SK-N-SH (cell line): ENCODE data around the gene C5orf63. TPM values are rescaled to one million over a fixed set of nuclear protein-coding genes. Genes with fewer than 3 reads are reported as not detected.

Experiments
- CTCF ChIA-PET: fragments of 300-600, 350-600 bp; formaldehyde crosslinking; extraction: SDS; loops from one replicate; lab custom pipeline; 2021; lab: Yijun Ruan, JAX
- POLR2A ChIA-PET: fragments of 350-600 bp; sonication (Branson Sonifier 250); formaldehyde crosslinking; extraction: SDS; loops from one replicate; lab custom pipeline; 2020; ENCODE audit warnings: antibody characterized with exemption, inconsistent platforms; lab: Yijun Ruan, JAX
- DNase-seq: peaks from one replicate; pipeline ENCODE4 v3.0.0; 2012
- H2AFZ ChIP-seq: fragments of 200-600 bp; sonication (generic); 2 replicates; pipeline ENCODE4 v1.8.1; 2016; ENCODE audit warnings: antibody characterized with exemption, mild to moderate bottlenecking, low read depth
- H3F3A ChIP-seq: fragments of 200-600 bp; sonication (generic); replicated peaks from 2 replicates; pipeline ENCODE3; 2016; ENCODE audit warnings: antibody characterized with exemption, mild to moderate bottlenecking; ENCODE audit not compliant: insufficient read depth
- H3K27ac ChIP-seq, 2 experiments: fragments of 200-500 bp in 1 of 2; fragments of 200-600 bp in 1 of 2; sonication (Bioruptor generic) in 1 of 2; sonication (generic), shearing (Covaris generic) in 1 of 2; 2 replicates each; pipeline versions ENCODE4 v1.5.1 to v1.6.1; 2014 to 2016; ENCODE audit warnings: low read depth in 2 of 2, inconsistent platforms in 1 of 2, low read length in 1 of 2, mild to moderate bottlenecking in 1 of 2, mixed read lengths in 1 of 2
- H3K27me3 ChIP-seq: fragments of 200-600 bp; sonication (generic), shearing (Covaris generic); 2 replicates; pipeline ENCODE4 v1.6.1; 2016; ENCODE audit warnings: mixed run types; ENCODE audit not compliant: insufficient read depth
- H3K36me3 ChIP-seq, 2 experiments: fragments of 200-500 bp in 1 of 2; fragments of 200-600 bp in 1 of 2; sonication (Bioruptor generic) in 1 of 2; sonication (generic) in 1 of 2; replicated peaks in 1 of 2; 2 replicates each; pipeline versions ENCODE3 to v1.5.1; 2014 to 2016; ENCODE audit warnings: low read length in 1 of 2, mild to moderate bottlenecking in 1 of 2; ENCODE audit not compliant: insufficient read depth in 2 of 2, control insufficient read depth in 1 of 2
- H3K4me1 ChIP-seq, 2 experiments: fragments of 200-500 bp in 1 of 2; fragments of 200-600 bp in 1 of 2; sonication (Bioruptor generic) in 1 of 2; sonication (generic), shearing (Covaris generic) in 1 of 2; 2 replicates each; pipeline versions ENCODE4 v1.5.1 to v1.6.1; 2014 to 2016; ENCODE audit warnings: low read depth in 1 of 2, low read length in 1 of 2, mixed run types in 1 of 2; ENCODE audit not compliant: insufficient read depth in 2 of 2, control insufficient read depth in 1 of 2
- H3K4me2 ChIP-seq: fragments of 200-600 bp; sonication (generic), shearing (Covaris generic); 2 replicates; pipeline ENCODE4 v1.6.1; 2017; ENCODE audit warnings: mixed run types
- H3K4me3 ChIP-seq, 2 experiments: fragments of 200-500 bp in 1 of 2; fragments of 200-600 bp in 1 of 2; sonication (Bioruptor generic) in 1 of 2; sonication (generic), shearing (Covaris generic) in 1 of 2; 2 replicates each; pipeline versions ENCODE4 v1.5.1 to v1.8.1; 2014 to 2016; ENCODE audit warnings: low read depth in 2 of 2, inconsistent platforms in 1 of 2, low read length in 1 of 2, mild to moderate bottlenecking in 1 of 2, mixed read lengths in 1 of 2, moderate library complexity in 1 of 2
- H3K79me2 ChIP-seq: fragments of 200-600 bp; sonication (generic); 2 replicates; pipeline ENCODE4 v1.8.1; 2017; ENCODE audit warnings: mild to moderate bottlenecking; ENCODE audit not compliant: insufficient read depth
- H3K9ac ChIP-seq: fragments of 200-600 bp; sonication (generic); 2 replicates; pipeline ENCODE4 v1.6.1; 2017; ENCODE audit warnings: mixed run types
- H3K9me2 ChIP-seq: fragments of 200-600 bp; sonication (generic); 2 replicates; pipeline ENCODE4 v1.6.1; 2017; ENCODE audit warnings: mixed run types
- H3K9me3 ChIP-seq: fragments of 200-600 bp; sonication (generic); 2 replicates; pipeline ENCODE4 v1.6.1; 2017; ENCODE audit warnings: mixed run types, mild to moderate bottlenecking, moderate library complexity
- H4K20me1 ChIP-seq: fragments of 200-600 bp; sonication (generic); 2 replicates; pipeline ENCODE4 v1.6.1; 2017; ENCODE audit warnings: mild to moderate bottlenecking, mixed run types; ENCODE audit not compliant: insufficient read depth
- CHD2 ChIP-seq: fragments of 150-350 bp; IDR thresholded peaks from 2 replicates; pipeline ENCODE4 v1.6.1; 2018; ENCODE audit warnings: low read length; ENCODE audit not compliant: partially characterized antibody
- EP300 ChIP-seq, 2 experiments: IDR thresholded peaks; 2 replicates each; pipeline versions ENCODE4 v1.4.0 to v1.6.1; 2012; ENCODE audit warnings: borderline replicate concordance in 1 of 2, low read depth in 1 of 2, low read length in 1 of 2
- FOSL2 ChIP-seq: IDR thresholded peaks from 2 replicates; pipeline ENCODE4 v1.4.0; 2012; ENCODE audit warnings: low read depth, mild to moderate bottlenecking, moderate library complexity, borderline replicate concordance
- FOXJ3 ChIP-seq: sonication (generic); formaldehyde crosslinking; IDR thresholded peaks from 2 replicates; pipeline ENCODE4 v1.5.1; 2020; ENCODE audit warnings: mild to moderate bottlenecking, missing genetic modification reagents
- FOXM1 ChIP-seq: IDR thresholded peaks from 2 replicates; pipeline ENCODE4 v1.4.0; 2012; ENCODE audit warnings: low read depth, mild to moderate bottlenecking
- GABPA ChIP-seq: IDR thresholded peaks from 2 replicates; pipeline ENCODE4 v1.4.0; 2012; ENCODE audit warnings: low read depth, mild to moderate bottlenecking
- JUND ChIP-seq: IDR thresholded peaks from 2 replicates; pipeline ENCODE4 v1.4.0; 2012
- MEF2A ChIP-seq: IDR thresholded peaks from 2 replicates; pipeline ENCODE4 v1.4.0; 2012; ENCODE audit warnings: low read depth, borderline replicate concordance
- NFIC ChIP-seq: IDR thresholded peaks from 2 replicates; pipeline ENCODE4 v1.4.0; 2012; ENCODE audit warnings: borderline replicate concordance
- POLR2AphosphoS5 ChIP-seq: IDR thresholded peaks from 2 replicates; pipeline ENCODE4 v1.6.1; 2012; ENCODE audit warnings: low read depth, low read length
- REST ChIP-seq: IDR thresholded peaks from 2 replicates; pipeline ENCODE4 v1.6.1; 2012; ENCODE audit warnings: mild to moderate bottlenecking, low read depth, low read length, moderate library complexity
- RFX5 ChIP-seq: IDR thresholded peaks from 2 replicates; pipeline ENCODE4 v1.6.1; 2012; ENCODE audit warnings: mild to moderate bottlenecking, improper control_type of control experiment, low read length
- RXRA ChIP-seq: IDR thresholded peaks from 2 replicates; pipeline ENCODE4 v1.4.0; 2012; ENCODE audit warnings: low read depth, mild to moderate bottlenecking, borderline replicate concordance
- SIN3A ChIP-seq: IDR thresholded peaks from 2 replicates; pipeline ENCODE4 v1.6.1; 2012; ENCODE audit warnings: low read depth, mild to moderate bottlenecking, low read length, moderate library complexity, borderline replicate concordance
- SMC3 ChIP-seq: IDR thresholded peaks from 2 replicates; pipeline ENCODE4 v1.6.1; 2012; ENCODE audit warnings: low read depth, low read length, improper control_type of control experiment
- TAF1 ChIP-seq: IDR thresholded peaks from 2 replicates; pipeline ENCODE4 v1.6.1; 2012; ENCODE audit warnings: low read depth, mild to moderate bottlenecking, low read length, moderate library complexity, borderline replicate concordance
- TCF12 ChIP-seq: IDR thresholded peaks from 2 replicates; pipeline ENCODE4 v1.4.0; 2012
- USF2 ChIP-seq: fragments of 150-350 bp; IDR thresholded peaks from 2 replicates; pipeline ENCODE4 v1.6.1; 2017; ENCODE audit warnings: antibody characterized with exemption, low read length, low read depth, borderline replicate concordance
- ZBTB33 ChIP-seq: IDR thresholded peaks from 2 replicates; pipeline ENCODE4 v1.4.0; 2012; ENCODE audit warnings: low read depth, borderline replicate concordance
- WGBS: methylation state at CpG from one replicate; pipeline ENCODE4 v1.1.6; 2017; ENCODE audit warnings: low lambda C conversion rate; 5-methylcytosine and 5-hydroxymethylcytosine counted together
- polyA plus RNA-seq, 3 experiments: library from polyadenylated mRNA; depleted of rRNA; stranded (reverse); fragments of >200 nt; gene quantifications; 2 replicates each; pipeline ENCODE4 v1.2.3, GENCODE V29; 2012
- TF ChIP-seq, protein P1 (sequence below): IDR thresholded peaks from 2 replicates; pipeline ENCODE4; 2012
- TF ChIP-seq, protein P2 (sequence below): IDR thresholded peaks from 2 replicates; pipeline ENCODE4 v1.4.0; 2012; ENCODE audit warnings: low read depth

The C5orf63 gene
- polyA plus RNA-seq, 1 of the 3 experiments (the other 2 are of a cell fraction), result 3.6 TPM

GRCh38 chr5:127088251-127088650 is 14.9 kb upstream of the C5orf63 start:
- no peak overlapping the region for H3K4me2 ChIP-seq
- TF ChIP-seq FOSL2, result peak; percentile 62; the same call in 1 of the 2 replicates
- no peak for TF ChIP-seq CHD2
- TF ChIP-seq POLR2AphosphoS5, result no peak
- TF ChIP-seq GABPA, result no peak
- no peak for TF ChIP-seq FOXJ3 (CRISPR knock-in tag)
- no peak for TF ChIP-seq ZBTB33
- TF ChIP-seq NFIC, result 0 out of 2 replicates have a peak, but pooled peaks have one; percentile 30
- TF ChIP-seq TCF12, result peak; percentile 47
- TF ChIP-seq SMC3, result no peak
- TF ChIP-seq, protein P1, sequence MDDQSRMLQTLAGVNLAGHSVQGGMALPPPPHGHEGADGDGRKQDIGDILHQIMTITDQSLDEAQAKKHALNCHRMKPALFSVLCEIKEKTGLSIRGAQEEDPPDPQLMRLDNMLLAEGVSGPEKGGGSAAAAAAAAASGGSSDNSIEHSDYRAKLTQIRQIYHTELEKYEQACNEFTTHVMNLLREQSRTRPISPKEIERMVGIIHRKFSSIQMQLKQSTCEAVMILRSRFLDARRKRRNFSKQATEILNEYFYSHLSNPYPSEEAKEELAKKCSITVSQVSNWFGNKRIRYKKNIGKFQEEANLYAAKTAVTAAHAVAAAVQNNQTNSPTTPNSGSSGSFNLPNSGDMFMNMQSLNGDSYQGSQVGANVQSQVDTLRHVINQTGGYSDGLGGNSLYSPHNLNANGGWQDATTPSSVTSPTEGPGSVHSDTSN, result peak; percentile 60; the same call in 1 of the 2 replicates
- TF ChIP-seq, protein P2, sequence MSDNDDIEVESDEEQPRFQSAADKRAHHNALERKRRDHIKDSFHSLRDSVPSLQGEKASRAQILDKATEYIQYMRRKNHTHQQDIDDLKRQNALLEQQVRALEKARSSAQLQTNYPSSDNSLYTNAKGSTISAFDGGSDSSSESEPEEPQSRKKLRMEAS, result no peak
- peak; percentile 59 for TF ChIP-seq JUND
- TF ChIP-seq RXRA, result no peak
- no peak for TF ChIP-seq SIN3A
- no peak for TF ChIP-seq TAF1
- no peak overlapping the region for H3K4me3 ChIP-seq
- ChIA-PET CTCF (no interaction called here), POLR2A (no interaction called here)
- H3K4me1 ChIP-seq, result peaks cover 0 to 10% of the 10 kb centered on the region in 2 experiments; a peak in 2 of 4 replicates
- no peaks in the 10 kb centered on the region for H4K20me1 ChIP-seq
- no peak overlapping the region for H2AFZ ChIP-seq
- no peak overlapping the region for H3K9ac ChIP-seq
- no peaks in the 10 kb centered on the region for H3K79me2 ChIP-seq
- no peaks in the 10 kb centered on the region for H3K27me3 ChIP-seq
- H3K36me3 ChIP-seq, result no peaks in the 10 kb centered on the region
- H3K27ac ChIP-seq, result no peak overlapping the region
- DNase-seq, result no peak
- H3K9me2 ChIP-seq, result no peaks in the 10 kb centered on the region
- peaks cover 3% of the 10 kb centered on the region for H3F3A ChIP-seq
- WGBS, result 27% methylated on average over 1 of the region's 1 CpG
- no peaks in the 10 kb centered on the region for H3K9me3 ChIP-seq

GRCh38 chr5:127086589-127086988 is 13.3 kb upstream of the C5orf63 start:
- WGBS, result 97% methylated on average over 2 of the region's 2 CpGs
- Histone ChIP-seq H3K9me2 (no peaks in the 10 kb centered on the region), H3K36me3 (no peaks in the 10 kb centered on the region), H3K9ac (no peak overlapping the region), H3K4me2 (no peak overlapping the region), H3K9me3 (no peaks in the 10 kb centered on the region), H3K27me3 (no peaks in the 10 kb centered on the region), H3K4me1 (no peaks in the 10 kb centered on the region; a peak in 2 of 4 replicates), H3F3A (no peaks in the 10 kb centered on the region), H3K4me3 (no peak overlapping the region), H3K27ac (no peak overlapping the region), H4K20me1 (no peaks in the 10 kb centered on the region), H2AFZ (no peak overlapping the region), H3K79me2 (no peaks in the 10 kb centered on the region)
- DNase-seq, result no peak
- POLR2A ChIA-PET, result no interaction called here
- CTCF ChIA-PET, result interaction anchor here (1.0 kb wide), 1 partner anchor 12 kb away, joined by 3 read pairs; no protein-coding TSS in a partner anchor
- no peak for TF ChIP-seq REST
- no peak for TF ChIP-seq FOXJ3 (CRISPR knock-in tag)
- TF ChIP-seq RFX5, result no peak
- no peak for TF ChIP-seq MEF2A
- no peak for TF ChIP-seq USF2
- TF ChIP-seq FOXM1, result no peak
- no peak for TF ChIP-seq EP300 (IDR thresholded peaks at IDR 0.05; ENCODE audit: borderline replicate concordance in 1 of 2, low read depth in 1 of 2, low read length in 1 of 2)
